Gastrocnemius medialis (tissue), 4 donors: ENCODE results near the gene RNF14.
"Not testable (repeated sequence)": the region's sequence is repeated elsewhere in the genome, so short reads cannot be mapped to it uniquely, and the experiment has no call there.

Source experiments
- POLR2A ChIP-seq, 2 donors: fragments of 450-650 bp; IDR thresholded peaks; one replicate each; pipeline ENCODE4 v1.6.1; 2017; ENCODE audit warnings: antibody characterized with exemption in 2 of 2, mild to moderate bottlenecking in 2 of 2, moderate library complexity in 2 of 2
- TF ChIP-seq, protein P1 (sequence below), 5 experiments: fragments of 450-650 bp in 3 of 5; fragments of 200-600 bp in 2 of 5; sonication (generic) in 2 of 5; IDR thresholded peaks in 4 of 5; conservative IDR thresholded peaks in 1 of 5; 1 replicate in 4 of 5; 2 replicates in 1 of 5; pipeline ENCODE4 v1.5.1; 2016 to 2019; ENCODE audit warnings: antibody characterized with exemption in 5 of 5, mild to moderate bottlenecking in 3 of 5, moderate library complexity in 3 of 5

DNA sequence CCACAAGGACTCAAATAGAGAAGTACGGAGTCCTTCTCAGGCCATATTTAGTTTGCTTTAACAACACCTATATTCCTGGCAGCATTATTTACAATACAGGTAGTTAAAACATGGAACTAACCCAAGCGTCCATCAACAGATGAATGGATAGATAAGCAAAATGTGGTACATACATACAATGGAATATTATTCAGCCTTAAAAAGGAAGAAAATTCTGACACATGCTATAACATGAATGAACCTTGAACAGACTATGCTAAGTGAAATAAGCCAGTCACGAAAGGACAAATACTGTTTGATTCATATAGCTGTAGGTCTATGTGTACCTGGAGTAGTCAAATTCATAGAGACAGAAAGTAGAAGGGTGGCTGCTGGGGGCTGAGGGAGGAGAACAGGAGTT, 68.7 kb downstream of the RNF14 start:
- not testable (repeated sequence) for TF ChIP-seq POLR2A (IDR thresholded peaks at IDR 0.05)
- TF ChIP-seq, protein P1, sequence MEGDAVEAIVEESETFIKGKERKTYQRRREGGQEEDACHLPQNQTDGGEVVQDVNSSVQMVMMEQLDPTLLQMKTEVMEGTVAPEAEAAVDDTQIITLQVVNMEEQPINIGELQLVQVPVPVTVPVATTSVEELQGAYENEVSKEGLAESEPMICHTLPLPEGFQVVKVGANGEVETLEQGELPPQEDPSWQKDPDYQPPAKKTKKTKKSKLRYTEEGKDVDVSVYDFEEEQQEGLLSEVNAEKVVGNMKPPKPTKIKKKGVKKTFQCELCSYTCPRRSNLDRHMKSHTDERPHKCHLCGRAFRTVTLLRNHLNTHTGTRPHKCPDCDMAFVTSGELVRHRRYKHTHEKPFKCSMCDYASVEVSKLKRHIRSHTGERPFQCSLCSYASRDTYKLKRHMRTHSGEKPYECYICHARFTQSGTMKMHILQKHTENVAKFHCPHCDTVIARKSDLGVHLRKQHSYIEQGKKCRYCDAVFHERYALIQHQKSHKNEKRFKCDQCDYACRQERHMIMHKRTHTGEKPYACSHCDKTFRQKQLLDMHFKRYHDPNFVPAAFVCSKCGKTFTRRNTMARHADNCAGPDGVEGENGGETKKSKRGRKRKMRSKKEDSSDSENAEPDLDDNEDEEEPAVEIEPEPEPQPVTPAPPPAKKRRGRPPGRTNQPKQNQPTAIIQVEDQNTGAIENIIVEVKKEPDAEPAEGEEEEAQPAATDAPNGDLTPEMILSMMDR (IDR thresholded peaks at IDR 0.05 in 4 of 5, conservative IDR thresholded peaks at IDR 0.05 in 1 of 5): not testable (repeated sequence)
